Bronchial smooth muscle cell (primary cell): ENCODE results near the gene ATP6V0A1. TPM values are rescaled to one million over a fixed set of nuclear protein-coding genes. Genes with fewer than 3 reads are reported as not detected.

ENCODE experiments used
- total RNA-seq: library from RNA; depleted of rRNA; stranded (reverse); fragments of >200 nt; gene quantifications from 2 replicates; pipeline ENCODE4 v1.2.1, GENCODE V29; 2014

ATP6V0A1 gene
- 59.4 and 63.2 TPM in 2 replicates for total RNA-seq

GRCh38 chr17:42458497-42459255, at the start of gene ATP6V0A1:
Gene ATP6V0A1 (plus strand): TSS chr17:42458878. CDS start chr17:42460895, 2,017 bp downstream.

DNA sequence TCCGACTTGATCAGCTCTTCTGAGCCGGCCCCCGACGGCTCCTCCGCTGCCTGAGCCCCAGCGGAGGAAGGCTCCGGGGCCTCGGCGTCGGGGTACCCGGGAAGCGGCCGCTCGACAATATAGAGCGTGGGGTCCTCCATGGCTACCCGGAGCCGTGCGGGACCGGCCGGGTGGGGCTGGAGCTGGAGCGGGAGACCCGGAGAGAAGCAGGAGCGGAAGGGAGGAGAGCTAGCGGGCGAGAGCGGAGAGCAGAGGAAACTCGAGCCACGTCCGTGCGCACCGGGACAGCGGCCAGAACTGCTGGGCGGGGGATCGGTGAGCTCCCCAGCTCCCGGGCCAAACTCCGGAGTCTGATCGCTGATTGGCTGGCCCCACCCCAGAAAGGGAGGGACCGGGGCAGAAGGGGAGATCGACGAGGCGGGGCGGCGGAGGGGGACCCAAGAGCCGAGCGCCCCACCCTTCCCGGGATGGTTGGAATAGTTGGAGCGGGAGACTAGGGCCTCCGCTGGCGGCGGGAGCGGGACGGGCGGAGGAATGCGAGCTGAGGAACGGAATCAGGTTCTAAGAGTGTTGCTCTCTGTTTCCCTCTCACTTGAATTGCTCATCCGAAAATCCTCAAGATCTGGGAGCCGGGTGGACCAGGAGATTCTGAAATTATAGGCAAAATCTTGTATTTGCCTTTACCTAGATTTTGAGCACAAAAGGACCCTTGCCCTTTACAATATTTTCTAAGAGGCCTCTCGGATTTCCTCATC, 35.5 kb upstream of the ATP6V0A1 start, which contains the start of gene CAVIN1:
TSS of gene CAVIN1 (minus strand) at position 299 of the 755 bp plus-strand sequence. CDS start at position 140, 159 bp downstream.

GRCh38 chr17:42536048-42536371, 77.3 kb downstream of the ATP6V0A1 start, which contains the start of gene NAGLU:
Gene NAGLU (plus strand): TSS chr17:42536241. CDS start chr17:42536273, 32 bp downstream.

DNA sequence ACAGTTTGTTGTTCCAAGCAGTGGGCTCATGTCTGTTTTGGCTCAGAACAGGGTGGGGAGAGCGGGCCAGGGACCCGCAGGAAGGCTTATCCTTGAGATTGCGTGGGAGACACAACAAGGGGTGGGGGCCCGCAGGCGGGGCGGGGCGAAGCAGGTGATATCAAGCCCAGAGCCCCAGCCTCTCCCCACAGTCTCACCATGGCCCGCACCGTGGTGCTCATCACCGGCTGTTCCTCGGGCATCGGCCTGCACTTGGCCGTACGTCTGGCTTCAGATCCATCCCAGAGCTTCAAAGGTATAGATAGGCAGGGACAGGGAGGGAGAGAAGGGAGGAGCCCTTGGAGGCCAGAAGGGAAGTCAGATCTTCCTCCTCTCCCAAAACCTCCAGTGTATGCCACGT, 94.1 kb downstream of the ATP6V0A1 start, which contains the start of gene HSD17B1:
TSS of gene HSD17B1 (plus strand) at position 188 of the 400 bp plus-strand sequence. CDS start at position 199, 11 bp downstream.

GRCh38 chr17:42561897-42562387, 103.3 kb downstream of the ATP6V0A1 start, which contains the start of gene COASY:
Gene COASY (plus strand): TSS chr17:42562148. CDS start chr17:42562623, 475 bp downstream.

DNA sequence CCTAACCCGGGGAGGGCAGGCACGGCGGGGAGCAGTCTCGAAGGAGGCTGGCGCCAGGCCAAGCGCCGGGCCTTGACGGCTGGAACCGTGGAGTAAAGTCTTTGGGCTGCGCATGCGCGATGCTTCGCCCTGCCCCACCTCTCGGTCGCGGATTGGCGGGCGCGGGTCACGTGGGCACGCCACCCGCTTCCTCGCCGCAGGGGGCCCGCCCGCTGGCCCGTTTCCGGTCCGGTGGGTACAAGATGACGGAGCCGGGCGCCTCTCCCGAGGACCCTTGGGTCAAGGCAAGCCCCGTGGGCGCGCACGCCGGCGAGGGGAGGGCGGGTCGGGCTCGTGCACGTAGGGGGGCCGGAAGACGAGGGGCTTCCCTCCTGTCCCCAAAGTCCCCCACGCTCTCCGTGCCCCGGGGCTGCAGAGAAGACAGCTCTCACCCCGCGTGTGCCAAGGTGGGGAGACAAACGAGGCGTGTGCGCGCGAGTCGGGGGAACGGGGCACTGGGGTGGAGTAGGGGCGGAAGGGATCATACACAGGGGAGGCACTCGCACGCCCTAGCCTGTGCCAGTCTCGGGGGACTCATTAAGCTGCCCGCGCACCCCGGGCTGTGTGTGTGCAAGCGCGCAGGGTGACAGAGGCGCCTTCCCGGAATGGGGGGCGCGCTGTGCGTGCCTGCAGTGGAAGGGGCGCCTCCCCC, 108.3 kb downstream of the ATP6V0A1 start, which contains the start of gene MLX:
TSS of gene MLX (plus strand) at position 218 of the 691 bp plus-strand sequence. CDS start at position 243, 25 bp downstream.

Other genes with a start within 250 kb of the ATP6V0A1 start
- 14.0 and 16.8 TPM in 2 replicates for gene STAT5B, start 182.5 kb upstream of the ATP6V0A1 start, total RNA-seq
- 21.1 and 35.6 TPM in 2 replicates for gene STAT5A, start 170.4 kb upstream of the ATP6V0A1 start, total RNA-seq
- gene STAT3, start 70.4 kb upstream of the ATP6V0A1 start, total RNA-seq = 70.4 and 73.1 TPM in 2 replicates
- gene CAVIN1, start 35.6 kb upstream of the ATP6V0A1 start, total RNA-seq = 463 and 467 TPM in 2 replicates
- gene NAGLU, start 77.4 kb downstream of the ATP6V0A1 start, total RNA-seq = 29.1 and 32.9 TPM in 2 replicates
- 1.5 and 5.7 TPM in 2 replicates for gene HSD17B1, start 94.0 kb downstream of the ATP6V0A1 start, total RNA-seq
- gene COASY, start 103.3 kb downstream of the ATP6V0A1 start, total RNA-seq = 6.4 and 7.7 TPM in 2 replicates
- 30.1 and 31.0 TPM in 2 replicates for gene MLX, start 108.2 kb downstream of the ATP6V0A1 start, total RNA-seq
- gene PSMC3IP, start 118.9 kb downstream of the ATP6V0A1 start, total RNA-seq = 2.1 and 2.4 TPM in 2 replicates
- 40.4 and 41.9 TPM in 2 replicates for gene RETREG3, start 150.5 kb downstream of the ATP6V0A1 start, total RNA-seq
- gene TUBG1, start 150.8 kb downstream of the ATP6V0A1 start, total RNA-seq = 12.3 TPM in 2 replicates
- 7.8 and 8.8 TPM in 2 replicates for gene TUBG2, start 200.4 kb downstream of the ATP6V0A1 start, total RNA-seq
- 10.1 and 12.9 TPM in 2 replicates for gene PLEKHH3, start 218.1 kb downstream of the ATP6V0A1 start, total RNA-seq
- 2.0 and 5.8 TPM in 2 replicates for gene CCR10, start 223.0 kb downstream of the ATP6V0A1 start, total RNA-seq
- 23.4 and 39.4 TPM in 2 replicates for gene CNTNAP1, start 223.7 kb downstream of the ATP6V0A1 start, total RNA-seq